Mesothelial cell of epicardium (in vitro differentiated cells): ENCODE data around the gene C5orf58. TPM values are rescaled to one million over a fixed set of nuclear protein-coding genes. Genes with fewer than 3 reads are reported as not detected.

Experiments used
- DNase-seq, 2 experiments: peaks; one replicate each; pipeline ENCODE4 v3.0.0; 2021; ENCODE audit warnings: low spot score in 2 of 2; ENCODE audit not compliant: unreplicated experiment in 2 of 2
- H3K27ac Mint-ChIP-seq: 2 replicates; pipeline ENCODE4 v1.8.0; 2021; ENCODE audit warnings: mixed read lengths
- H3K27me3 Mint-ChIP-seq: 2 replicates; pipeline ENCODE4 v1.8.0; 2021; ENCODE audit warnings: low read depth, mixed read lengths
- H3K36me3 Mint-ChIP-seq: 2 replicates; pipeline ENCODE4 v1.8.0; 2021; ENCODE audit warnings: mixed read lengths
- H3K4me1 Mint-ChIP-seq: 2 replicates; pipeline ENCODE4 v1.8.0; 2021; ENCODE audit warnings: mixed read lengths
- H3K4me3 Mint-ChIP-seq: 2 replicates; pipeline ENCODE4 v1.8.0; 2021; ENCODE audit warnings: mild to moderate bottlenecking, moderate library complexity, mixed read lengths
- H3K9me3 Mint-ChIP-seq: 2 replicates; pipeline ENCODE4 v1.8.0; 2021; ENCODE audit warnings: mixed read lengths
- CTCF ChIP-seq: fragments of 200-600 bp; sonication (generic); IDR thresholded peaks from one replicate; pipeline ENCODE4 v1.5.0; 2021; ENCODE audit warnings: antibody characterized with exemption; ENCODE audit not compliant: unreplicated experiment
- total RNA-seq: library from RNA; stranded (reverse); gene quantifications from 3 replicates; pipeline ENCODE4 v1.2.1, GENCODE V29; 2021

The C5orf58 gene
- total RNA-seq, 1 donor from 2014 or later: not detected

- Mint-ChIP-seq H3K9me3 (no peaks in the 10 kb centered on the region), H3K27me3 (no peaks in the 10 kb centered on the region), H3K4me1 (peaks cover 5% of the 10 kb centered on the region), H3K4me3 (no peak overlapping the region), H3K36me3 (no peaks in the 10 kb centered on the region), H3K27ac (no peak overlapping the region)
- TF ChIP-seq CTCF: no peak
- DNase-seq: no peak
Observed at GRCh38 chr5:170223906-170224305, 8.9 kb upstream of the C5orf58 start.

GRCh38 chr5:170225326-170226128, 7.3 kb upstream of the C5orf58 start:
- no peaks in the 10 kb centered on the region for H3K27me3 Mint-ChIP-seq
- peak in 1 of 2 experiments; percentile 77 for DNase-seq
- TF ChIP-seq CTCF: peak; percentile 86
- no peaks in the 10 kb centered on the region for H3K36me3 Mint-ChIP-seq
- peaks cover 5% of the 10 kb centered on the region for H3K4me1 Mint-ChIP-seq
- H3K9me3 Mint-ChIP-seq: no peaks in the 10 kb centered on the region
- H3K4me3 Mint-ChIP-seq: no peak overlapping the region
- H3K27ac Mint-ChIP-seq: no peak overlapping the region

GRCh38 chr5:170226129-170226615, 6.6 kb upstream of the C5orf58 start:
- no peak overlapping the region for H3K27ac Mint-ChIP-seq
- no peaks in the 10 kb centered on the region for H3K36me3 Mint-ChIP-seq
- H3K4me1 Mint-ChIP-seq: peaks cover 5% of the 10 kb centered on the region
- no peak overlapping the region for H3K4me3 Mint-ChIP-seq
- no peak for DNase-seq
- H3K9me3 Mint-ChIP-seq: no peaks in the 10 kb centered on the region
- TF ChIP-seq CTCF: peak; percentile 41
- H3K27me3 Mint-ChIP-seq: peaks cover 2% of the 10 kb centered on the region

GRCh38 chr5:170226661-170227060, 6.1 kb upstream of the C5orf58 start:
- DNase-seq: no peak
- H3K4me3 Mint-ChIP-seq: no peak overlapping the region
- H3K36me3 Mint-ChIP-seq: no peaks in the 10 kb centered on the region
- no peaks in the 10 kb centered on the region for H3K9me3 Mint-ChIP-seq
- H3K27ac Mint-ChIP-seq: no peak overlapping the region
- peaks cover 5% of the 10 kb centered on the region for H3K4me1 Mint-ChIP-seq
- TF ChIP-seq CTCF: no peak
- H3K27me3 Mint-ChIP-seq: peaks cover 2% of the 10 kb centered on the region

- Mint-ChIP-seq H3K36me3 (no peaks in the 10 kb centered on the region), H3K9me3 (no peaks in the 10 kb centered on the region), H3K27me3 (peaks cover 2% of the 10 kb centered on the region), H3K4me3 (no peak overlapping the region), H3K27ac (no peak overlapping the region), H3K4me1 (peaks cover 3% of the 10 kb centered on the region)
- TF ChIP-seq CTCF: no peak
- no peak for DNase-seq
Observed at GRCh38 chr5:170228762-170229435, 3.9 kb upstream of the C5orf58 start.
